Measurements from ENCODE around the gene HIGD1B.

Gene HIGD1B

DNA sequence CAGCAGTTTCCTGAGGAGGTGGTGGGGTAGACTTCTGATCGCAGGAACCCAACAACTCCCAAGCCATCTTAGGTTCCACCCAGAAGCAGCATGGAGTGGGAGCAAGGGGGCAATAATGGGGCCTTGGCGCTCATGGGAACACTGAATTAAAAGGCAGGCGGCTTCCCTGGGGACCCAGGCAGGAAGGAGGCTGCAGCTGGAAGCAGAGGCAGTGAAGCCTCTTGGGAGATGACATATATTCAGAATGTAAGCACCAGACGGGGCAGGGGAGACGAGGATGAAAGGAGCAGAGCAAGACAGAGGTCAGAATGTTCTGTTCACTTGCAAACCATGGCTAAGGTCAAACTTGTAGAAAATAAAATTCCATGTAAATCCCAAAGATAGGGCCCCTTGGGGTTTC is 2.9 kb downstream of the HIGD1B start:
- no peak overlapping the region for H3K27ac ChIP-seq (ENCODE audit: low read length, poor library complexity, severe bottlenecking)
- no peak overlapping the region for H4K91ac ChIP-seq (ENCODE audit: low read length)
- no peak for DNase-seq
- no peak overlapping the region for H3K4me3 ChIP-seq (ENCODE audit: insufficient read depth in 1 of 2, low read depth in 1 of 2, low read length in 2 of 2)
- H3K18ac ChIP-seq (ENCODE audit: low read depth in 1 of 2, low read length in 2 of 2), result no peak overlapping the region
- peaks cover 3% of the 10 kb centered on the region for H3K9me3 ChIP-seq (ENCODE audit: control insufficient read depth, low read length)
- WGBS, result 84% methylated on average over 4 of the region's 5 CpGs
- H3K9ac ChIP-seq (ENCODE audit: low read length), result no peak overlapping the region
- H2BK120ac ChIP-seq (ENCODE audit: low read depth, low read length), result no peak overlapping the region
- H4K8ac ChIP-seq (ENCODE audit: low read length), result no peak overlapping the region
- H3K36me3 ChIP-seq (ENCODE audit: control insufficient read depth in 1 of 2, insufficient read depth in 2 of 2, low read depth in 1 of 2, low read length in 2 of 2), result peaks cover 57 to 62% of the 10 kb centered on the region in 2 experiments
- no peak overlapping the region for H3K14ac ChIP-seq (ENCODE audit: low read length in 2 of 2)
- no peak overlapping the region for H2BK12ac ChIP-seq (ENCODE audit: low read length in 2 of 2)
- H2AK5ac ChIP-seq (ENCODE audit: low read length, severe bottlenecking), result no peak overlapping the region
- H3K4me1 ChIP-seq (ENCODE audit: control insufficient read depth, insufficient read depth, low read depth, low read length), result no peaks in the 10 kb centered on the region
- H3K4me2 ChIP-seq (ENCODE audit: low read length, poor library complexity, severe bottlenecking), result no peak overlapping the region
- H3K27me3 ChIP-seq (ENCODE audit: control insufficient read depth in 1 of 2, insufficient read depth in 1 of 2, low read length in 2 of 2), result no peaks in the 10 kb centered on the region
- no peak overlapping the region for H3K23ac ChIP-seq (ENCODE audit: low read length in 2 of 2)
- no peak overlapping the region for H3K4ac ChIP-seq (ENCODE audit: low read depth in 1 of 2, low read length in 2 of 2)
- H2BK15ac ChIP-seq (ENCODE audit: low read depth, poor library complexity, severe bottlenecking), result peak overlapping the region; percentile 15
- H2AFZ ChIP-seq (ENCODE audit: low read depth, low read length), result no peak overlapping the region
- no peak overlapping the region for H2BK5ac ChIP-seq (ENCODE audit: low read depth, low read length, poor library complexity, severe bottlenecking)
- peaks cover 2% of the 10 kb centered on the region for H3K79me1 ChIP-seq (replicated peaks; ENCODE audit: low read length, poor library complexity, severe bottlenecking)

- H3K23ac ChIP-seq (ENCODE audit: low read length in 2 of 2), result no peak overlapping the region
- H3K9ac ChIP-seq (ENCODE audit: low read length), result no peak overlapping the region
- no peak overlapping the region for H2BK120ac ChIP-seq (ENCODE audit: low read depth, low read length)
- no peak overlapping the region for H2BK15ac ChIP-seq (ENCODE audit: low read depth, poor library complexity, severe bottlenecking)
- H3K27ac ChIP-seq (ENCODE audit: low read length, poor library complexity, severe bottlenecking), result no peak overlapping the region
- H3K9me3 ChIP-seq (ENCODE audit: control insufficient read depth, low read length), result peaks cover 3% of the 10 kb centered on the region
- no peak overlapping the region for H2AK5ac ChIP-seq (ENCODE audit: low read length, severe bottlenecking)
- no peak overlapping the region for H3K4me2 ChIP-seq (ENCODE audit: low read length, poor library complexity, severe bottlenecking)
- H3K27me3 ChIP-seq (ENCODE audit: control insufficient read depth in 1 of 2, insufficient read depth in 1 of 2, low read length in 2 of 2), result no peaks in the 10 kb centered on the region
- no peak overlapping the region for H2AFZ ChIP-seq (ENCODE audit: low read depth, low read length)
- no peak overlapping the region for H3K4ac ChIP-seq (ENCODE audit: low read depth in 1 of 2, low read length in 2 of 2)
- H2BK12ac ChIP-seq (ENCODE audit: low read length in 2 of 2), result no peak overlapping the region
- H3K36me3 ChIP-seq (ENCODE audit: control insufficient read depth in 1 of 2, insufficient read depth in 2 of 2, low read depth in 1 of 2, low read length in 2 of 2), result peaks cover 88 to 90% of the 10 kb centered on the region in 2 experiments
- H2BK5ac ChIP-seq (ENCODE audit: low read depth, low read length, poor library complexity, severe bottlenecking), result no peak overlapping the region
- H3K18ac ChIP-seq (ENCODE audit: low read depth in 1 of 2, low read length in 2 of 2), result no peak overlapping the region
- WGBS, result 94% methylated on average over 5 of the region's 5 CpGs
- H4K8ac ChIP-seq (ENCODE audit: low read length), result no peak overlapping the region
- no peak for DNase-seq
- H3K4me1 ChIP-seq (ENCODE audit: control insufficient read depth, insufficient read depth, low read depth, low read length), result no peaks in the 10 kb centered on the region
- H3K14ac ChIP-seq (ENCODE audit: low read length in 2 of 2), result no peak overlapping the region
- peak overlapping the region; percentile 43 for H4K91ac ChIP-seq (ENCODE audit: low read length)
- peaks cover 5% of the 10 kb centered on the region for H3K79me1 ChIP-seq (replicated peaks; ENCODE audit: low read length, poor library complexity, severe bottlenecking)
- H3K4me3 ChIP-seq (ENCODE audit: insufficient read depth in 1 of 2, low read depth in 1 of 2, low read length in 2 of 2), result no peak overlapping the region
Measured at GRCh38 chr17:44854192-44854591, 6.5 kb downstream of the HIGD1B start.

GRCh38 chr17:44859701-44860100 is 12.0 kb downstream of the HIGD1B start:
- 95% methylated on average over 5 of the region's 5 CpGs for WGBS
- H3K14ac ChIP-seq (ENCODE audit: low read length in 2 of 2), result no peak overlapping the region

GRCh38 chr17:44862278-44862914 is 14.7 kb downstream of the HIGD1B start:
- H3K4me1 ChIP-seq (ENCODE audit: control insufficient read depth, insufficient read depth, low read depth, low read length), result no peaks in the 10 kb centered on the region
- H3K4me2 ChIP-seq (ENCODE audit: low read length, poor library complexity, severe bottlenecking), result no peak overlapping the region
- peaks cover 7% of the 10 kb centered on the region for H3K79me1 ChIP-seq (replicated peaks; ENCODE audit: low read length, poor library complexity, severe bottlenecking)
- no peak overlapping the region for H3K18ac ChIP-seq (ENCODE audit: low read depth in 1 of 2, low read length in 2 of 2)
- H4K91ac ChIP-seq (ENCODE audit: low read length), result no peak overlapping the region
- H3K9ac ChIP-seq (ENCODE audit: low read length), result no peak overlapping the region
- peaks cover 68 to 87% of the 10 kb centered on the region in 2 experiments for H3K36me3 ChIP-seq (ENCODE audit: control insufficient read depth in 1 of 2, insufficient read depth in 2 of 2, low read depth in 1 of 2, low read length in 2 of 2)
- H2BK12ac ChIP-seq (ENCODE audit: low read length in 2 of 2), result no peak overlapping the region
- H2AFZ ChIP-seq (ENCODE audit: low read depth, low read length), result no peak overlapping the region
- H3K14ac ChIP-seq (ENCODE audit: low read length in 2 of 2), result no peak overlapping the region
- H2AK5ac ChIP-seq (ENCODE audit: low read length, severe bottlenecking), result no peak overlapping the region
- H3K9me3 ChIP-seq (ENCODE audit: control insufficient read depth, low read length), result no peaks in the 10 kb centered on the region
- no peak overlapping the region for H3K4ac ChIP-seq (ENCODE audit: low read depth in 1 of 2, low read length in 2 of 2)
- H4K8ac ChIP-seq (ENCODE audit: low read length), result no peak overlapping the region
- WGBS, result 94% methylated on average over 9 of the region's 9 CpGs
- no peak overlapping the region for H3K27ac ChIP-seq (ENCODE audit: low read length, poor library complexity, severe bottlenecking)
- H2BK5ac ChIP-seq (ENCODE audit: low read depth, low read length, poor library complexity, severe bottlenecking), result no peak overlapping the region
- H2BK120ac ChIP-seq (ENCODE audit: low read depth, low read length), result no peak overlapping the region
- no peak for DNase-seq
- no peaks in the 10 kb centered on the region for H3K27me3 ChIP-seq (ENCODE audit: control insufficient read depth in 1 of 2, insufficient read depth in 1 of 2, low read length in 2 of 2)
- H3K4me3 ChIP-seq (ENCODE audit: insufficient read depth in 1 of 2, low read depth in 1 of 2, low read length in 2 of 2), result no peak overlapping the region
- H2BK15ac ChIP-seq (ENCODE audit: low read depth, poor library complexity, severe bottlenecking), result no peak overlapping the region
- no peak overlapping the region for H3K23ac ChIP-seq (ENCODE audit: low read length in 2 of 2)

More at GRCh38 chr17:44859701-44860100, 12.0 kb downstream of the HIGD1B start:
- H3K4ac ChIP-seq (ENCODE audit: low read depth in 1 of 2, low read length in 2 of 2), result no peak overlapping the region
- H2BK12ac ChIP-seq (ENCODE audit: low read length in 2 of 2), result no peak overlapping the region
- no peak overlapping the region for H3K23ac ChIP-seq (ENCODE audit: low read length in 2 of 2)
- no peak overlapping the region for H2AFZ ChIP-seq (ENCODE audit: low read depth, low read length)
- H3K4me1 ChIP-seq (ENCODE audit: control insufficient read depth, insufficient read depth, low read depth, low read length), result no peaks in the 10 kb centered on the region
- H2AK5ac ChIP-seq (ENCODE audit: low read length, severe bottlenecking), result no peak overlapping the region
- H3K4me3 ChIP-seq (ENCODE audit: insufficient read depth in 1 of 2, low read depth in 1 of 2, low read length in 2 of 2), result no peak overlapping the region
- H4K8ac ChIP-seq (ENCODE audit: low read length), result no peak overlapping the region
- H2BK15ac ChIP-seq (ENCODE audit: low read depth, poor library complexity, severe bottlenecking), result no peak overlapping the region
- no peak overlapping the region for H3K27ac ChIP-seq (ENCODE audit: low read length, poor library complexity, severe bottlenecking)
- no peak overlapping the region for H2BK5ac ChIP-seq (ENCODE audit: low read depth, low read length, poor library complexity, severe bottlenecking)
- H2BK120ac ChIP-seq (ENCODE audit: low read depth, low read length), result no peak overlapping the region
- H3K27me3 ChIP-seq (ENCODE audit: control insufficient read depth in 1 of 2, insufficient read depth in 1 of 2, low read length in 2 of 2), result no peaks in the 10 kb centered on the region
- H4K91ac ChIP-seq (ENCODE audit: low read length), result no peak overlapping the region
- DNase-seq, result no peak
- no peak overlapping the region for H3K18ac ChIP-seq (ENCODE audit: low read depth in 1 of 2, low read length in 2 of 2)
- H3K4me2 ChIP-seq (ENCODE audit: low read length, poor library complexity, severe bottlenecking), result no peak overlapping the region
- H3K36me3 ChIP-seq (ENCODE audit: control insufficient read depth in 1 of 2, insufficient read depth in 2 of 2, low read depth in 1 of 2, low read length in 2 of 2), result peaks cover 74 to 94% of the 10 kb centered on the region in 2 experiments
- H3K9me3 ChIP-seq (ENCODE audit: control insufficient read depth, low read length), result no peaks in the 10 kb centered on the region
- peaks cover 10% of the 10 kb centered on the region for H3K79me1 ChIP-seq (replicated peaks; ENCODE audit: low read length, poor library complexity, severe bottlenecking)
- H3K9ac ChIP-seq (ENCODE audit: low read length), result no peak overlapping the region

All from mesenchymal stem cell (in vitro differentiated cells and primary cell).